GM19025 (cell line): ENCODE data around the gene RAMACL.

Experiments used
- ATAC-seq: cut with Tn5 transposase; IDR thresholded peaks from one replicate; pipeline ENCODE4 v1.9.1; 2021; ENCODE audit warnings: mild to moderate bottlenecking, low read depth, moderate library complexity; ENCODE audit not compliant: unreplicated experiment

RAMACL gene

DNA sequence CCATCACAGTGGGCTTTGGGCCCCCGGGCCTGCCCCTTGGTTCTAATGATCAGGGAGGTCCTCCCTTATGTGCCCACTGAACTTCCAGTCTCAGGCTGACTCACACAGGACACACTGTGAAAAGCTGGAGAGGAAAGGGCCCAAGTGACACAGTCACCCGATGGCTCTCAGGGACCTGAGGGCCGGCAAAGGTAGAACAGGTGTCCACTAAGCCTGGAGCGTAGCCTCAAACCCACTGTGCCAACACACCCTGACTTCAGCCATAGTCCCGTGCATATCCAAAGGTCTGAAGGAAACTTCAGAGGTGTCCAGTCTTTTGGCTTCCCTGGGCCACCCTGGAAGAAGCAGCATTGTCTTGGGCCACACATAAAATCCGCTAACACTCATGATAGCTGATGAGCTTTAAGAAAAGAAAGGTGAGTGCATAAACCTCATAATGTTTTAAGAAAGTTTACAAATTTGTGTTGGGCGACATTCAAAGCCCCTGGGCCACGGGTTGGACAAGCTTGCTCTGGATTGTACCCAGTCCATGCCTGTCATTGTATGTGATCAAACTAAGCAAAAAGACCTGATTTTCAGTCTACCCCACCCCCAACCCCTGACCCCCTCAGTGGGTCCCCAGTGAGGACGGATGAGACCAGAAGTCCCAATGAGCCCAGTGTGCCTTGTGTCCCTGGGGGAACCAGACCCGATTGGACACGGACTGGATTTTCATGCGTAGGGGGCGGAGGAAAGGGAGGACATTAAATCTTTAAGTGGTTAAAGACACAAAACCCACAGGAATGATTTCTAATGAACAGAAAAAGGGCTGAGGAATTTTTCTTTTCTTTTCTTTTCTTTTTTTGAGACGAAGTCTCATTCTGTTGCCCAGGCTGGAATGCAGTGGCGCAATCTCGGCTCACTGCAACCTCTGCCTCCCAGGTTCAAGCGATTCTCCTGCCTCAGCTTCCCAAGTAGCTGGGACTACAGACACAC lies 6.1 kb downstream of the RAMACL start:
- ATAC-seq, result no peak

DNA sequence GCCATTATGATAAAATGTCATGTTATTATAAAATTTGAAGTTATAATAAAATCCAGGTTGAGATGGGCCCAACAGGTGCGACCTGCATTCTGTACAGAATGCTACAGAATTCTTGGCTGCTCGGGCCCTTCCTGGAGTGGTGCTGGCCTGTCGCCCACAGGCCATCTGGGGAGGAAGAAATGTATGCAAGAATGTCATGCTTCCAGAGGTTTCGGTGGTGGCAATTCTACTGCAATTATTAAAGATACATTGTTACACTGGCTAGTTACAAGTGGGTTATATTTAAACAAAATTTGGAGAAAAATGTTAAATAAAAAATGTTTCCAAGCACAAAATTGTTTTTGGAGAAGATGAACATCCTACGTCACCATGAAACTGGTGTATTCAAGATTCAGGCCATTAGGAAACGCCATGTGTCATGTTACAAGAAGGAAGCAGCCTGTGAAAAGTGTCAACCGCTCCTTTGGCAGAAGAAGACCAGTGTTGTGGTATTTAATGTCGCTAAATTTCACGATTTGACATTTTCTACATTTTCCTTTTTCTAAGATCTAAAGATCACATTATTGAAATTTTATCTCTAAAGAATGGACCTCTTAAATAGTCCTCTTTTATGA lies 7.1 kb downstream of the RAMACL start:
- no peak for ATAC-seq

DNA sequence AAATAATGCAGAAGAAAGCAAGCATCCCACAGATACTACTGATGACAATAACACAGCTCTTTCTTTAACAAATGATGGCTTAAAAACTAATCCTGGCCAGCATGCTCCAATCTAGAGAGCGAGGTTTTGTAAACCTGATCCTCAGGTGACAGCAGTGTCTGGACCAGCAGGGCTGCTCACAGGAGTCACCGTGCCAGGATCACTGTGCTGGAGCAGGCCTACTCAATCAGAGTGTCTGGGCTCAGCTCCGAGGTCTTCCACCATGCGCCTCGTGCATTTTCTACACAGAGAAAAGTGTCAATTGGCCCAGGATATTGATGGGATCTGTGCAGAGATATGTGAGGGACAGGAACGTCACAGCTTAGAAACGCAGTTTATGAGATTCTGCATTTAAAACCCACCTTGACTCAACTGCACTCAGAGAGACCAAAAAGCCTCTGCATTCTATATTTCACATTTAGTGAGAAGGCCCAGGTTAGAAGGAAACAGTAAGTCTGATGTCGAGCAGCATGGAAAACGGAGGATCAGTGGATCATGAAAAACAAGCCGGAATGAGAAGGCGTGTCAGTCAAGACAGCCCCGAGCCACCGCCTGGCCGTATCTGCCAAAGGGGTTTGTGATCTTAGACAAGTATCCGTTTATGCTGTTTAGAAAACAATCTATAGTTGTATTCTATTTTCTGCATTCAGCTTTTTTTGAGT lies 7.8 kb downstream of the RAMACL start:
- no peak for ATAC-seq

DNA sequence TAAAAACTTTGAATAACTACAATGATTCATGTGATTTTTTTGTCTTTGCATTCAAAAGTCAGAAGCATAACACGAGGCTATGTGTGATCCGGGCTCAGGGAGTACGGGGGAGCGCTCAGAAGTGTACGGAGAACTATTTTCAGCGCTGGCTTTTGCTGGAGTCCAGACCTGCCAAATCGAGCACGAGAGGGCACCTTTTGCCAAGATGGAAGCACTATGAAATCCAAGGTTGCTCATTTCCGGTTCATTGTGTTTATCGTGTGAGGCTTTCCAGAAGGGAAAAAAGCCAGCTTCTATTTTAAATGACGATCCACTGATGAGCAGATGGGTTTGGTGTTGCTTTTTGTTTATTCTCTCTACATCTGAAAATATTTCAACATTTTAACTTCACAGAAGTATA lies 11.3 kb downstream of the RAMACL start:
- no peak for ATAC-seq

- ATAC-seq, result no peak
These were observed 12.8 kb downstream of the RAMACL start for GRCh38 chr6:166573511-166574216.

- no peak for ATAC-seq
These were observed 13.9 kb downstream of the RAMACL start for GRCh38 chr6:166572370-166573261.

DNA sequence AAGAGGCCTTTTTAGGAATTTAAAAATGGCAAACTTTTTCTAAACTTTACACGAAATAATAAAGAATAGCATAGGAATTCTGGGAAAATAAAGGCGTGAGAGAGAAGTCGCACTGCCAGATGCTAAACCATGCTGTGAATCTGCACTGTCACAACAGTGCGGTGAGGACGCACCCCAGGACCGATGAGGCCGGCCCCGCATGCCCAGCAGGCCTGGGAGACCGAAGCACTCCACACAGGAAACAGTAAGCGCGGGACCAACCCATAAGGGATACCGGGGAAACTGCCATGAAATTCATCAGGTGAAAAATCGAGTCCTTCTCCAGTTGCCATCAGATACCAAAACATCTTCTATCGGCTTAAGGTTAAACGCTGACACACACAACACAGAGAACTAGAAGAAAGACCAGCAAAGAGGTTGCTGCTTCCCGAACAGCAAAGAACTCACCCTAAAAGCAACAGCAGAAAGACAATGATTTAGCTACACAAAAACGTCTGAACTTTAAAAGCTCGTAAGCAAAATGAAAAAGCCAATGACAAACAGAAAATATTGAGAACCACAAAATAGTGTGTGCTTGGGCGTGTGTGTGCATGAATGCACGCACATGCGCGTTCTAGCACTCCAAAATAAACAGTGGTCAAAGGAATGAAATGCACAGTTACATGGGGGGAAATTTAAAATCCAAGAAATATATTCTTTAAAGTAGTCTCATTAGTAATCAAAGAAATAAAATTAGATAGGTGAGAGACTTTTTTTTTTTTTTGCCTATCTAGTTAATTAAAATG lies 15.4 kb downstream of the RAMACL start:
- ATAC-seq, result no peak

DNA sequence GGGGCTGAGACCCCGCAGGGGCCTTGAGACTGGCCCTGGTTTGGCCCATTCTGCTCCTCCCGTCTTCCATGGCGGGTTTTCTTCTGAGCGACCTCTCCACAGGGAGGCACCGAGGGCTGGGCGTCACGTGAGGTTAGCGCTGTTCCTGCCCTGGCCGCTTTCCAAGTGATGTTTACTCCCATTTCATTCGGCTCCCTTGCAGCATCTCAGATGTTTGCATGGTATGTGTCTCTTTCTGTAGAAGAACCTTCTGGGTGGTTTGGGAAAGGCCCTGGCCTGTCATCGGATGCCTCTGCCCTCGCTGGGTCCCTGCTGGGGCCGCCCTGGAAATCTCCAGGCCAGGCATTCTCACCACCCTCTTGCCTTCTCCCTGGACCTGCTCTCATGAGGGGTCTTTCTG lies 17.3 kb downstream of the RAMACL start:
- ATAC-seq, result no peak

- no peak for ATAC-seq
These were observed 18.7 kb downstream of the RAMACL start for GRCh38 chr6:166567813-166568212.

GRCh38 chr6:166567107-166567506 lies 19.4 kb downstream of the RAMACL start:
- no peak for ATAC-seq

DNA sequence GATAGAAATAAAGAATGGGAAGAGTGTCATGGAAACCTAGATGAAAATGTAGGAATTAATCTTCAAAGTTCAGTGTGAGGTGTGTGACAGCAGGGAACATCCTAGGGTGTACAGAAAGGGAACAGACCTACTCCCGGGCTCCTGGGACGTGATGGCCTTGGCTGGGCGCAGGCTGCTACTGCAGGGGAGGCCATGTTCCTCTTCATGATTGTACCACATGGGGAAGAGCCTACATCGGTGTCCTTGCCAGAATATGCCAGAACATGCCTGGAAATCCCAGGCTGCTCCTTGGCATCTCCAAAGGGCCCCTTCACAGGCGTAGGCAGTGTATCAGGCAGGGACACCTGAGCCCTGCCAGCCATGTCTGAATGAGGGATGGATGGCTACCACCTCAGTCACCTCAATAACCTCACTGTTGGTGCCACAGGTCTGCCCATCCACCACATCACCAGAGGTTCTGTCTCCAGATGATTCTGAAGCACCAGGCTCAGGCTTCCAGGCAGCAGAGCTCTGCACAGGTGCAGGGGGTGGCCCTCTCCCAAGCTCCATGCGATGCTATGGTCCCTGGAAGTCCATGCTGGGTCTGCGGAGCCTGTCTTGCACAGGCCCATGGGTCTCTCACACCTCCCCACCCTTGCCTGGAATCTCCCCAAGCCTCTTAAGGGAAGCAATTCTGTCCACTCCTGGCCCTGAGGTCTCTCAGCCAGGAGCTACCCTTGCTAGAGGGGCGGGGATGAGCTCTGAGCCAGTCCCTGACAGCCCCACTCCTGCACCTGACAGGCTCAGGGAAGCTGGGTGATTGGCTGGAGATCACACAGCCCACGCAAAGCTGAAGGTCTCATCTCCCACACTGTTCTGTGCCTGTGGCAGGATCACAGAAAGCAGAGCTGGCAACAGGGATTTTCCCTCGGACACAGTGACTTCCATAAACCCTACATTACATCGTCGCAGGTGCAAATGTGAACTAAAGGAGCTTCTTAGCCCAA lies 20.2 kb downstream of the RAMACL start:
- no peak for ATAC-seq

GRCh38 chr6:166565084-166565967 lies 21.2 kb downstream of the RAMACL start:
- ATAC-seq, result no peak

DNA sequence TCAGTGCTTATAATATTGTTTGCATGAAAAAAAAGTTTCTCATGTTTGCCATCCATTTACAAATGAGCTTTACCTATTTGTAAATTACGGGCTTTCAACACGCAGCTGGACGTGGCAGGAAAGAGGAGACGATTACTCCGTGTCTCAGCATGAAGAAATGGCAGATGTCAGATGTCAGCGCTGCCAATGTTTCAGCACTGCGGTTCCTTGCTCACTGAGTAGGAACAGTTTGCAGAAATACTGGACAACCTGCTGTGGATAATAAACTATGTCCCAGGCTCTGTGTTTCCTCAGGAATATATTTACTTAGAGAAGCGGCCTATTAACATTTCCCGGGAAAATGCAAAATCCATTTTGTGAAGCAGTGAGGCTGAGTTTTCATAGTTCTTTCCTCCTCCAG lies 22.7 kb downstream of the RAMACL start:
- ATAC-seq, result no peak

DNA sequence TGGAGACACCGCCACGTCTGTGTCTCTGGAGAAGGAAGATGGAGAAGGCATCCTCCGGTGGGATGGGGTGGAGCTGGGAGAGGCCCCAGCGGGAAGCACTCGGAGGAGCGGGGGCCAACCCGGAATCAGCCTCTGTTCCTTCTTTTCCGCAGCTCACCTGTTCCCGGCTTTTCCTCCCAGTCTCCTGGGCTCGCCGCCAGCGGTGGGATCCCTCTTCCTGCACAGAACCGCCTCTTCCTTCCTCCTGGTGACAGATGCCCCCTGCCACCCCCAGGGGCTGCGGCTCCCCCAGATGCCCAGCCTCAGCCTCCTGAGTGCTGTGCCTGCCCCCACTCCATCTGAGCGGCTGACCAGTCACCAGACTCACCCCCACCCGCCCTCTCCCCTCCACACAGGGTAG lies 23.3 kb downstream of the RAMACL start:
- no peak for ATAC-seq

DNA sequence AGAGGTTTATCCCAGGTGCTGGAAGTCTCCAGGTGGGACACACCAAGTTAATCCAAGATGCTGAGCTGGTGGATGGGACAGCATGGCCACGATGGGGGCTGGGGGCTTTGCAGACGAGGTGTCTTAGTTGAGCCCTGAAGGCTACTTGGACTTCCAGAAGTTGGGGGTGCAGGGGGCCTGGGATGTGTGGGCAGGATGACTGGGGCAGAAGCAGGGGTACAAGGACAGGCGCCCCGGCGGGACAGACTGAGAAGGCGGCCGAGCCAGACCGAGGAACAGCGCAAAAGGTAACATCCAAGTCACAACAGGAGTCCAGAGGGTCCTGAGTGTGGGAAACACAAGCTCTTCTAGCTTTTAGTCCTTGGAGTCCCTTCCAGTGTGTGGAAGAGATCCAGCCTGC lies 23.8 kb downstream of the RAMACL start:
- ATAC-seq, result no peak

DNA sequence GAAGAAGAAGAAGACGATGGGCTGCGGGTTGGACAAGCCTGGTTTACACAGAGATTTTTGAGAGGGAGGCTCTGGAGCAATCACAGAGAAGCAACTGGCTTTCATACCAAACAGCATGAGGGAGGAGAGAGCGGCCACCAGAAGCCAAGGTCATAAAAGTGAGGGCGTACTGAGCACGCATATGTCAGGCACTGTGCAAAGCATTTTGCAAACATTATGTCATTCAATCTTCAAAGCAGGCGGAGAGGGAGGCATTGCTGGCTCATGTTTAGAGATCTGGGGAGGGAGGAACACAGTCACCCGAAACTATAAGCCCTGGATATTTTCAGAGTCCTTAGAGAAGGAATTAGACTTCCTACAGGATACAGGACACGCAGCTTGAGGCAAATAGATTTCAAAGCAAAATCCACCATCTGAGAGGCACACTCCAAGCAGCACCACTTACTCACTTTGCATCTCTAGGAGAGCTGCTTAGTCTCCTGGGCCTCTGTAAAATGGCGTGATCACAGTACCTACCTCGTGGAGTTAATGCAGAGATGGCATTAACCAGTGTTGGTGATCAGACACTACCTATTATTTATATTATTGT lies 24.6 kb downstream of the RAMACL start:
- ATAC-seq, result no peak
